ENCODE measurements around the gene GRAMD1A.
"Not testable (repeated sequence)": the region's sequence is repeated elsewhere in the genome, so short reads cannot be mapped to it uniquely, and the experiment has no call there.

The GRAMD1A gene

GRCh38 chr19:34999498-35000337 is at the start of gene GRAMD1A:
Gene GRAMD1A (plus strand): TSS chr19:35000323. CDS start chr19:35000479, 156 bp downstream.
- peak in 53 of 56 donors; percentile 26 to 87 (median 68) for DNase-seq

- DNase-seq: no peak
These were observed 47.0 kb upstream of the GRAMD1A start for GRCh38 chr19:34953092-34953491.

- no peak for DNase-seq
These were observed 42.0 kb upstream of the GRAMD1A start for GRCh38 chr19:34957830-34958751.

- no peak for DNase-seq
These were observed 41.1 kb upstream of the GRAMD1A start for GRCh38 chr19:34959021-34959420.

- no peak for DNase-seq
These were observed 39.9 kb upstream of the GRAMD1A start for GRCh38 chr19:34960103-34960805.

GRCh38 chr19:34960940-34961679 is 39.0 kb upstream of the GRAMD1A start:
- no peak for DNase-seq

- no peak for DNase-seq
These were observed 38.1 kb upstream of the GRAMD1A start for GRCh38 chr19:34961775-34962686.

- DNase-seq: no peak
These were observed 37.2 kb upstream of the GRAMD1A start for GRCh38 chr19:34962687-34963572.

- DNase-seq: peak in 34 of 56 donors; percentile 6 to 67 (median 28)
These were observed 36.3 kb upstream of the GRAMD1A start, which contains the start of gene ZNF792 for GRCh38 chr19:34963573-34964406. Gene ZNF792 (minus strand): TSS chr19:34964229. CDS start chr19:34963662, 567 bp downstream.

GRCh38 chr19:34964598-34964997 is 35.5 kb upstream of the GRAMD1A start:
- DNase-seq: no peak

GRCh38 chr19:34965505-34965904 is 34.6 kb upstream of the GRAMD1A start:
- DNase-seq: not testable (repeated sequence)

- no peak for DNase-seq
These were observed 32.6 kb upstream of the GRAMD1A start for GRCh38 chr19:34967551-34967950.

- no peak for DNase-seq
These were observed 30.4 kb upstream of the GRAMD1A start for GRCh38 chr19:34969721-34970120.

- DNase-seq: not testable (repeated sequence)
These were observed 29.8 kb upstream of the GRAMD1A start for GRCh38 chr19:34970185-34970780.

GRCh38 chr19:34972163-34972705 is 27.9 kb upstream of the GRAMD1A start:
- no peak for DNase-seq

- no peak for DNase-seq
These were observed 25.5 kb upstream of the GRAMD1A start for GRCh38 chr19:34974646-34975045.

GRCh38 chr19:34975056-34975455 is 25.1 kb upstream of the GRAMD1A start:
- DNase-seq: no peak

Measured in amygdala (tissue), 56 donors.